COLO668 (cell line): Measurements from ENCODE around the gene PPP3CA.

Experiments
- DNase-seq: peaks from one replicate; lab custom pipeline; 2025; ENCODE audit not compliant: unreplicated experiment; lab: John Stamatoyannopoulos, UW

The PPP3CA gene

DNA sequence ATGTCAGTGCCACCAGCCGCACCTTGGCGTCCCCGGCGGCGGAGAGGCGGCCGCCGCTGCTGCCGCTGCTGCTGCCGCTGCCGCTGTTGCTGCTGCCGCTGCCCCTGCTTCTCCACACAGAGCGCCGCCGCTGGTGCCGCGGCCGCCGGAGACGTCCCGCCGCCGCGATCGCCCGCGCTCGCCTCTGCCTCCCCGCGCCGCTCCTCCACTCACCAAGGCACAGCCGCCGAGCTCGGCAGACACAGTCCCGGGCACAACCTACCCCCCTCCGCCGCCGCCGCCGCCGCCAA is at the start of gene PPP3CA:
TSS of gene PPP3CA (minus strand) at position 260 of the 290 bp plus-strand sequence.
- no peak for DNase-seq

- peak; percentile 3 for DNase-seq
Measured at GRCh38 chr4:101393256-101393655, 45.9 kb upstream of the PPP3CA start.

GRCh38 chr4:101370663-101371210 is 23.4 kb upstream of the PPP3CA start:
- no peak for DNase-seq

GRCh38 chr4:101367201-101367600 is 19.9 kb upstream of the PPP3CA start:
- DNase-seq = no peak

DNA sequence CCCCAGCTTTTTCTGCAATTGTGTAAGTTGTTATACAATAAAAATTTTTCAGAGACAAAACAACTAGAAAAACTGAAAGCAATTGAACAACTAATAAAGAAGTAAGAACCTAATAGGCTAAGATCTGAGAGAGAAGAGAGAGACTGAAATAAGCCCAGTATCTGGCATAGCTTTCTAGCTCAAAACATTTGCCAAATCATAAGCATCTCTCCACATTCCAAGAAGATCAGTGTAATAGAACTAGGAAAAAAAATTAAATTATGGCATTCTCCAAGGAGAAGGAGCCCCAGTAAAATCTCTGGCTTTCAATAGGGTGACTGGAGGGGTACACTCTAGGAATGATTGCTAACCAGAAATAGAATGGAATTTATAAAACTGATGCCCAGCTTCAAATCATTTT is 19.0 kb upstream of the PPP3CA start:
- no peak for DNase-seq

- no peak for DNase-seq
Measured at GRCh38 chr4:101357751-101358150, 10.4 kb upstream of the PPP3CA start.

- no peak for DNase-seq
Measured at GRCh38 chr4:101356928-101357327, 9.6 kb upstream of the PPP3CA start.

GRCh38 chr4:101355767-101356702 is 8.7 kb upstream of the PPP3CA start:
- DNase-seq = no peak

- DNase-seq = no peak
Measured at GRCh38 chr4:101355246-101355645, 7.9 kb upstream of the PPP3CA start.

GRCh38 chr4:101349801-101350064 is 2.4 kb upstream of the PPP3CA start:
- no peak for DNase-seq

- no peak for DNase-seq
Measured at GRCh38 chr4:101348995-101349800, 1.9 kb upstream of the PPP3CA start.

DNA sequence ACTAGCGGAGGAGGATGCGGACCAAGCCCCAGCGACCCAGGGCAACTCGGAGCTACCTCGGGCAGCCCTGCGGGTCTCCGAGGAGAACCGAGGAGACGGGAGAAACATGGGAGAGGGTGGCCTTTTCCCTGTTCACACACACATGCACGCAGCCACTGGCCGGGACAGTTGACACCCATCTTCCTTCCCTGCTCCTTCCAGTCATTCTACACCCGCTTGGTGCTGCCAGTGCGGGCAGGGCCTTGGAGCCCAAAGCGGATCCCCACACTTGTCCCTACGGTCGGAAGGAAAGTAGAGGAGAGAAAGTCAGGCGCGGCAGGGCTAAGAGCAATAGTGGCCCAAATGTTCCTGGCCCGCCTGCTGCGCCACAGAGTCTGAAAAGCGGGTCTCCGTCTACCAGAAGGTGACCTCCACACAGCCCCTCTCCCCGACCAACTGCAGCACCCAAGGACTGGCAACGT is 1.1 kb upstream of the PPP3CA start:
- DNase-seq = no peak

DNA sequence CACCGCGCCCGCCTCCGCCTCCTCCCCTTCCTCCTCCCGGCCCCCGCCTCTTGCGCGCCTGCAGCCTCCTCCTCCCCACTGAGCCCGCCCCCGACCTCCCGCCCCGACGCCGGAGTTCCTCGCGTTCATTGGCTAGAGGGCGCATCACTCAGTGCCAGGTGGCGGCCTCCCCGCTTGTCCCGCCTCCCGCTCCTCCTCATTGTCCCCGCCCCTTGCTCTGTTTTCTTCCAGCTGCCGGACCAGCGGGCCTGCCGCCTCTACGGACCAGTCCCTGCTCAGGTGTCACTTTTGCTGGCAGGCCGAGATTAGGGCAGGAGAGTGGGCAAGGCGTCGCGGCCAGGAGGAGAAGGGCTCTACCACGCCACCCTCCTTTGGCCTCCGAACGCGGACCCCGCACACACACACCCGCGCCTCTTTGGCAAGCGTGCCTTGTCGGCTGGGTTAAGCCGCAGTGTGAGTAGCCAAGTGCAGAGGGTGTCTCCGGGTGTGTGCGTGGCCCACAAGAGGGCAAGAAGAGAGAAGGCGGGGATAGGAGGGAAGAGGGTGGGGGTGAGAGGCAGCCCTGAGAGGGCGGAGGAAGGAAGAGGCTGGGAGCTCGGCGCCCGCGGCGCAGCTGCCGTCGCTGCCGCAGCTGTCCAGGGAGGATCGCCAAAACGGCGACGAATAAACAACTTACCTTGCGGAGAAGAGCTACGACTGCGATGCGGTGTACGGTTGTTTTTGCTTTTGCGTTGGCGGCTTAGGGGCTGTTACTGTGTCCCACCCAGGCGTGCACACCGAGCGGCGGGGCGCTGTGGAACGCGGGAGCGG is 436 bp upstream of the PPP3CA start:
- peak; percentile 97 for DNase-seq

DNA sequence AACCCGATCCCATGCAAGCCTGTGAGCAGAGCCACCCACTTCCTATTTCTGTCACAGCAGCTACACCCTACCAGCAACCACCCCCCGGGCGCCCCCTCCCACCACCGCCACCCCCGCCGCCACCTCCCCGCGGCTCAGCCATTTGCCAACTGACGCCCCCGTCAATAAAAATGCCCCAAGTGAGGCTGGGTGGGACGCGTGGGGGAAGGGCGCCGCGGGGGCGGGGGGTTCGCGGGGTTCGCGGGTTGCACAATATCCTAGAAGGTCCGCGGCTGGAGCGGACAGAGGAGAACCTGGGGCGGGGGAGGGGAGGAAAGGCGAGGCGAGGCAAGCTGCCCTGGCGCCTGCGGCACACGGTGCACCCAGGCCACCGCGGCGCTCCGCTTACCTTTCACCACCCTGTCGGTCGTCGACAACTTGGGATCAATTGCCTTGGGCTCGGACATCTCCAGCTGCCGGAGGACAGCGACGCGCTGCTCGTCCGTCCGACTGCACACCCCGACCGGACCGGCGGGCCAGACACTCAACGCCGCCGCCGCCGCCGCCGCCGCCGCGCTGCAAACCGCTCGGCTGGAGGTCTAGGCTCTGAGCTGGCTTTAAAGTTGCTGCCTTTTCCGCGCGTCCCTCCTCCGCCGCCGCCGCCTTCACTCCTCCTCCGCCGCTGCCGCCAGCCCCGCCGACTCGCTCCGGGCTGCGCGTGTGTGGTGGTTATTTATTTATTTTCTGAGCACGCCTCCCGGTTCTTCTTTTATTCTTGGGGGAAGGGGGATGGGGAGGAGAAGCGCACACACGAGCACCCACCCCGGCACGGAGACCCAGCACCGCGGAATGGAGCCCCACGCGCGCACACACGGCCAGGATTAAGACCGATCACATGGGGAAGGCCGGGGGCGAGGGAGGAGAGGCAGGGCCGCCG is 717 bp downstream of the PPP3CA start:
- DNase-seq = peak; percentile 78

GRCh38 chr4:101345596-101346350 is 1.6 kb downstream of the PPP3CA start:
- DNase-seq = peak; percentile 65

GRCh38 chr4:101345271-101345595 is 2.1 kb downstream of the PPP3CA start:
- DNase-seq = peak; percentile 52

DNA sequence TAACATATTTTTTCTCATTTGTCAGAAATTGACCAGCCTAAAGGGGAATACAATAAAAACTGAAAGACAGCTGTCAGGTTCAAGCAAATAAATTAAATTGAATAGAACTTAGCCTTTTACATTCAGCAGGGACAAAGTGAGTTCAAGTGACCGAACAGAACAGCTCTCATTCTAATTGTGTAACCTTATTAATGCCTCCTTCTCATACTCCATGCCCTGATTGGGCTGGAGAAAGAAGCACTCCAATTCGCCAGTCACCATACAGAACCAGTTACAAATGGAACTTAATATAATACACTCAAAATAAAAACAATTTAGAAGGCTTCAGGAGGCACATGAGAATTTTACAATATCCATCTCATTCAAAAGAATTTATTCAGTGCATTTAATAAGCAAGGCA is 8.0 kb downstream of the PPP3CA start:
- no peak for DNase-seq

- DNase-seq = no peak
Measured at GRCh38 chr4:101337688-101338087, 9.6 kb downstream of the PPP3CA start.

DNA sequence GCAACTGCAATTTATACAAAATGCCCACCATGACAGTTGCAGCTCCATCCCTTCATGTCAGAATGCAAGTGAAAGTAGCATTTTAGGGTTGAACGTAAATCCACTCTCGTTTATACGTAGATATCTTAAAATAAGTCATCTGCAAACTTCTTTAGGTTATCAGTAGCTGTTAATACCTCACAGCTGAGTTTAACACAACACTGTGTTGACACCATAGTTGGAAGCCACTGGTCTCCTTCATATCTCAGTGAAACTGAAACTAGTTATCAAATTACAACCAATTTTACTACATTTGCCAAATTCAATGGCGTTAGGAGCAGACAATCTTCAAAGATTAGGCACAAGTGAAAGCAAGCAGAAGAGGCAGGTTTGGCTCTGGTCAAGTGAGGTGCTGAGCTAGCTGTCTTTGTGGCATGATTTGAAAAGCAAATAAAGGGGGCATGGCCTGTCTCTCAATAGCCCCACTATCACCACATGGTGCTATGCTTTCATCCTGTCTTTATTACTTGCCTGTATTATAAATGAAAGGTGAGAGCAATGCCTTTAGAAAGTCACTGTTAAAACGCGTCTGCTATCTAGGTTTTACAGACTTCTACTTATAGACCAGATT is 12.3 kb downstream of the PPP3CA start:
- DNase-seq = no peak
